Activated CD4-positive, CD25-positive, alpha-beta regulatory T cell treated with anti-CD3 and anti-CD28 coated beads, Interleukin-2, amount 50 U/mL, for 24 hours (primary cell): ENCODE results near the gene RFTN1.

Experiments
- ATAC-seq, 2 donors: fragments of 150-1000 bp; cut with Tn5 transposase; one replicate each; pipeline ENCODE4 v1.10.0; 2021; ENCODE audit warnings: mild to moderate bottlenecking in 1 of 2, moderate library complexity in 1 of 2

RFTN1 gene

DNA sequence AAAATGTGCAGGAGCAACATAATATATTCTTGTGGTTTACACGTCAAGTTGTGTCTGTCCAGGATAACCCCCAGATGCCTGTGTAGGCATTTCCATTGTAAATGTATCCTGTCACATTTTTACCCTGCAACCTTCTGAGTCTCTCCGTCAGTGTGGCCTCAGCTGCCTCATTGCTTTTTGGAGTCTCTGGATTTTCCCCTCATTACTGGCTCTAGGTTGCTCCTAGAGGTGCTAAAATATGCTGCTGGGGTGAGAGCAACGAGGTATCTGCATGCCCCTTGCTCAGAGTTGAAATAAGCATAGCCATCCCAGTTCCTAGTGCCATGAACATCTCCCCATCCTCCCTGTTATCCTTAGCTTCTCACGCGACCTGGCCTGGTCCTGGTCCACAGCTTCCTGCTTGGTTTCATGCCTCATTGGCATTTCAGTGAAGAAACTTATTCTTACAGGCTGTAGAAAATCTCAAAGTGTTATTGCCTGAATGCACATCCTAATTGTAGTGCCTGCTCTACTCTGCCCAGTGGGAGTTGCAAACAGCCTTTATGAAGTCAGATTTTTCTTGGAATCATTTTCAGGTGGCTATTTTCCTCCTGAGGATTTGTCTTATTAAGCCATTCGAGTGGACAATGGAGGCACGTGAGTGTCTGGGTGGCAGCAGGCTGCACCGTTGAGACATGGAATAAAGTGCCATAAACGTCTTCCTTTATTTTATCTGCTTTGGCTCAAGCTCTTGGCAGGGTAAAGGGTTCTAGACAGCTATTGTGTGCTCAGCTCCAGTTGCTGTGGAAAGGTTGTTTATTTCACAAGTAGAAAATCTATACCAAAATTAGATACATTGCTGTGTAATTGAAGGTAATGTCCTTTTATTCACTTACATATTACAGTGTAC lies 215.3 kb downstream of the RFTN1 start:
- no peak for ATAC-seq

DNA sequence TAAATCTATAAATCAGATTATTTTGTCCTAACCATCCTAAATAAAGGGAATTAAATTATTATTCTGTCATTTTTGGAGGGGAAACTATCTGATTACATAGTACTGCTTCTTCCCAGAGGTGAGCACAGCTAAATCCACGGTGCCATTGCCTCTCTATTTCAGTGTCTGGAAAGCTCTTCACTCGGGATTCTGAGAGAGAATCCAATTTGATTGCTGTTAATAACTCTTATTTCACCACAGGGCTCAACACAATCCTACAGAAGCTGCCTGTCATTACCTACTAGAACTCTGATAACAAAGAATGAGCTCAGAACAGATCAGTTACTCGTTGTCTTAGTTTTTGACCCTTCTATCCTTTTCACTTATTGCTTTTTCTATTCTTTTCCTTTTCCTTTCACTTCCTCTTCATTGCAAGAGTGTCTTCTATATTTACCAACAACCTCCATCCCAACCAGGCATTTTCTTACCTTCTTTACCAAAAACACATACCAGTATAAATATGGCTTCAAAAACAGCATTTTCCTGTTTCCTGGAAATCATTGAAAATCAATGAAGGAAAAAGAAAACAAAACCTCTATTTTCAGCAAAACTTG lies 218.1 kb downstream of the RFTN1 start:
- ATAC-seq, result peak; percentile 15 to 27

DNA sequence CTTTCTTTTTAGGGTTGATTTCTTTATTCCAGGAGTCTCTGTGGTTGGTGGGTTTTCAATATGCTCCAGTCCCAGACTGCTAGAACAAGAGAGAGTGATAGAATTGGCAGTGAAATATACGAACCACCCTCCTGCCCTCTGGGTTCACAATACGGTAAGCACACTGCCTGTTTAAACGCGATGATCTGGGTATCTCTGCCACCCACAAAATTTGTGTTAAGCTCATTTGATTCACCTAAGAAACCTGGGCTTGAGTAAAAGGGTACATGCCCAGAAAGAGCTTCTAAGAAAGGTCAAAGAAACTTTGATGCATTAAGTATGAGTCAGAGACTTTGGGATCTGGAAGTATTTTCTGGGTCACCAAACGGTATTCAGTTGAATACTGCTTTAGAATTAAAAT lies 218.7 kb downstream of the RFTN1 start:
- ATAC-seq, result peak; percentile 19 to 49

DNA sequence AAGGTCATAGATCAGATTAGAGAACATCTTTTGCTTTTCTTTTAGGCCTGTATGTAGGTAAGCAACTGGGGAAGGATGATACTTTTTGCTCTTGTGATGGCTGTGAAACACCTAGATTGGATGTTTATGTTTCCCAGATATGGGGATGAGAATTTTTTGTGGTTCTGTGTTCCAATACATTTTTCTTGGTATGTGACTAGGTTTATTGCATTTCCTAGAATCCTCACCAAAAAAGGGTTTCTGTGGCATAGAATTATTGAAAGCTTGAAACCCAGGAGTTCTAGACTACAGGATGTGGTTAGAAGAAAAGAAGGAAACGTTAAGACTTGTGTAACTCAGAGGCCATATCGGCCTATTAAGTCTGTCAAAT lies 222.7 kb downstream of the RFTN1 start:
- ATAC-seq, result no peak

DNA sequence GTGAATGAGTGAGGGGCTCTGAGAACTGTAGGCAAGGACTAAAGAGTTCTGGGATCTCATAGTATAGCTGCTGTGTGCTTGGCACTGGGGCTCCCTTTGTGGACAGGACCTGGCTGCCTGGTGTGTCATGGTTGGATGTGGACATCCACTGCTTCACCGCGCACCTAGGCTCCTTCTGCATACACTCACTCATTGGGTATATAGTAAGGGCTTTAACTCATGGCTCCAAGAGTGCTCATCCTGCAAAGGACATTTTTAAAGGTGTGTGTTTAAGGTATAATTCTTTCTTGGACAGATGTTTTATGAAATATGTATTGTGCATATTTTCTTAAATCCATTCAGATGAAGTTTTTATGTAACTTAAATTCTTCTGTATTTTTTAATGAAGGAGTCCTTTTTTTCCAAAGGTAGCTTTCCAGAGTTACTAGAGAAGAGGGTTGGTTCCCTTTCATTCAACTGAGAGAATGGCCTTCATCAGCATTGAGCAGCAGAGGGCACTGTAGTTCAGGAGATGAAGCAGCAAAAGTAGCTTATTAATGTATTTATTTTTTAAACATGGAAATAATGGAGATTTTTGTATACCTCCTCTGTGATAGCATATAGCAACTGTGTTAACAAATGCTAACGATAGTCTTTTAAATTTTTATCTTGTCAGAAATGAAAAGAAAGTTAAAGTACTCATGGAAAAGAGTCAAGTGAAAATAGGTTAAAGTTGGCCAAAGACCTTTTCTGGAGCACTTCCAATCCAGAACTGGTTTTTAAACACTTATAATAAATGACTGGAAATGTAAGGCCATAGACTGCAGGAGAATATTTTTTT lies 223.3 kb downstream of the RFTN1 start:
- no peak for ATAC-seq

DNA sequence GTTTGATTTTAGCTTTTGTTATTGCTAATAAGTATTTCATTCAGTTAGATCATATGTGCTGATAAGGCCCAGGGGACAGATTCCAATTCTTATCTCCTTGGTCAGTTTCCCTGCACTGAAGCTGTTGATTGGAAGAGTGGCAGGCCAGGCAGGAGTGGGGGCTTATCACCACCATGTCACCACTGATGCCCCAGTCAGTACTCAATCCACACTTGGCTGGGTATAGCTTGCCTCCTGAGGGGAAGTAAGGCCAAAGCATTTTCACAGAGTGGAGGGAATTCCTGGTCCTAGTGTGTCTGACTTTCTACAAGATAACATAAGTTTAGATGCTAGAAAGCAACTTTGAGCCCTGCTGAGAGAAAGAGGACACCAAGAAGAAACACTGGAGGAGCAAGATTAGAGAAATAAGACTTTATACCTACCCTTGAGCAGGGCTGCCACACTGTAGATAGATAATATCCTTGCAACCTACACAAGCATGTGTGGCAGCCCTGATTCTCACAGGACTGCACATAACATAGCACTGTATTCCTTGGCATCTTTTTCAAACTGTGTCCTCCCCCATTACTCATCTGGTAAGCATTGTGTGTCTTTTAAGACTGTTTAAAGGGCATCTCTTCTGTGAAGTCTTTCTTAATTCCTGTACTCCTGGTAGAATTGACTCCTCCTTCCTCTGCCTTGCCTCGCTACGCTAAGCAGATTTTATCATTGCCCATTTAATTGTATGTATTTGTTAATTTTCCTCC lies 224.2 kb downstream of the RFTN1 start:
- no peak for ATAC-seq

DNA sequence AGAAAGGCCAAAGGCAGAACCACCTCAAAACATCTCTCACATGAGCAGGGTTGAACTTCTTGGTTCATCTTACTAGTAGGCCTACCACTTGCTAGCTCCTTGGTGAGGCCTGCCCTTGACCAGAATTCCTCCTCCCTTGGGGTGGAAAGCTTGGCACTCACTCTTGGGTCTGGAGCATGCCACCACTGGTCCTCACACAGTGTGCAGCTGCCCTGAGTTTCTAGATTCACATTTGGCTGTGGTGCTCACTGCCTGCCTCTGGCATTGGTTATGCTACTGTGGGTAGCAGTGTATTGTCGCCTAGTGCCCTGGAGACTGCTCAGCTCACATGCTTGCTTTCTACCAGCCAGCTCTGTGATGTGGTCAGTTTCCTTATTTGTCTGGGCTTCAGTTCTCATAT lies 224.8 kb downstream of the RFTN1 start:
- no peak for ATAC-seq

DNA sequence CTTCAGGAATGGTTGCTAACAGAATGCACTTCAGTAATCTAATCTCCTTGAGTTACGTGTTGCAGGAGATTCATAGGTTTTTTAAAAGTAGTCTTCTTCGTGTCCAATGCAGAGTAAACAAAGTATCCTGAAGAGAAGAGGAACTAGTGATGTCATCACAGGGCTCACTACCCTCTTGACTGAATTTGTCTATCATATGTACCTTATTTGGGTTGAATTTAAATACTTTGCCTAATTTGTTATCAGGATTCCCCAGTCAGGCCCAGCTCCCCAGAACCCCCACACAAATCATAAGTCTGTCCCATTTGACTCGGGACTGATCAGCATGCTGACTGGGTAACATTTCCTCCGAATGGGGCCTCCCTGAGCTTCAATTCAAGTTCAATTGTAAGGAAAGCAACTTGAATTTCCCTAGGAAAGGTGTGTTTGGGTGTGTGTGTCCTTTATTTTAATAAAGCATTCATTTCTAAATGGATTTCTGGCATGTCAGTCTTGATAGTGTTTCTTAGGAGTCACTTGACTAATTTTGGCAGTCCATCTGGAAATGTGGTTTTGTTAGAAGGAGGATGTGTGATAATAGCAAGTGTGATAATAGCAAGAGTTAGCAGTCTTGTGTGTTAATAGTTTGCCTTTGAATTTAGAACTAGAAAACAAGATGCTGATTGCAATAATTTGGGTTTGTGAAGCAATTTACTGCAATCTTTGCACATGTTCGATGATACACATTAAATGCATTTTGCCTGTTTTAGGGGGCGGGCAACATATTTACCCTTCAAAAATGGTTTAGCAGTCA lies 226.6 kb downstream of the RFTN1 start:
- no peak for ATAC-seq

DNA sequence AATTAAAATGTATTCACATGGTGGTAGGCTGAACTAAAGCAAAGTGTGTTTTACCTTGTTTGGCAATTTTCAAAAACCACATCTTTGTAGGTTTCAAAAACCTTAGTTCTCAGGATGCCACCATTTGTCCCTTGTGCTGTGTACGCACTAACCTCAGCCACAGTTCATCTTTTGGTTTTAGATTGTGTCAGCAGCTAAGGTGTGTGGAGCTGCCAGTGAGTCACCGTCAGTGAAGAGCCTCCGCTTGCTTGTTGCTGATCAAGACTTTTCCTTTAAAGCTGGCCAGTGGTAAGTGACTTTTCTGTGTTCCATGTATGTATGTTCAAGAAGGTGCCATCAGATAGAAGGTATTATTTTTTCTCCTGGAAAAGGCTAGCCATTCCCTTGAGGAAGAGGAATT lies 227.3 kb downstream of the RFTN1 start:
- ATAC-seq, result peak; percentile 96 to 97

DNA sequence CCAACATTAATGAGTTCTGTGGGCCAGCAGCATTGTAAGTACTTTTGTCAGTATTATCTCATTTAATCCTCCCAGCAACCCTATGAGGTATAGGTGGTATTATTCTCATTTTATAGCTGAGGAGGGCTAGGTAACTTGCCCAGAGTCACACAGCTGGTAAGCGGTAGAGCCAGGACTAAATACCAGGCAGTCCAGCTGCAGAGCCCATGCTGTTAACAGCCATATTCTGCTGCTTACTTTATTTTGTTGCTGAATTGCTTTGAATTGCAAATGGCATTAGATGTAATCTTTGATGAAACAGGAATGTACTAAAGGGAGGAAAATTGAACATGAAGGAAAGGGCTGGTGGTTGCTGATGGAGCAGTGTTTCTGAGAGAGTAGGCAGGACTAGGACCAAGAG lies 228.9 kb downstream of the RFTN1 start:
- no peak for ATAC-seq

DNA sequence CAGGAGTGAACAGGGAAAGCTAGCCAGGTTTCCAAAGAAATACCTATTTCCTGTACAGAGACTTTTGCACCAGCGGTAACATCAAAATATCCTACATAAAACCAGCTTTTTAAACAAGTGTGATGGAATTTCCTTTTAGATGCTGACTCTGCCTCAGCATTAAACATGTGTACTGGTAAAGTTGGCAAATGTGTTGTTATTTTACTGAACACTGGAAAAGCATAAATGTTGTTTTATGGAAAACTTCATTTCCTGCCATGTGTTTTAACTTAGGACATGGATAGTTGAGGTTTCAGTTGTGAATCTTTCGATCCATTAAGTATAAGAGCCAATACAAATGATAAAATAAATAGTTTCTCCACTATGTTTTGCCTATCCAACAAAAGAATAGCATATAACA lies 232.8 kb downstream of the RFTN1 start:
- ATAC-seq, result no peak

DNA sequence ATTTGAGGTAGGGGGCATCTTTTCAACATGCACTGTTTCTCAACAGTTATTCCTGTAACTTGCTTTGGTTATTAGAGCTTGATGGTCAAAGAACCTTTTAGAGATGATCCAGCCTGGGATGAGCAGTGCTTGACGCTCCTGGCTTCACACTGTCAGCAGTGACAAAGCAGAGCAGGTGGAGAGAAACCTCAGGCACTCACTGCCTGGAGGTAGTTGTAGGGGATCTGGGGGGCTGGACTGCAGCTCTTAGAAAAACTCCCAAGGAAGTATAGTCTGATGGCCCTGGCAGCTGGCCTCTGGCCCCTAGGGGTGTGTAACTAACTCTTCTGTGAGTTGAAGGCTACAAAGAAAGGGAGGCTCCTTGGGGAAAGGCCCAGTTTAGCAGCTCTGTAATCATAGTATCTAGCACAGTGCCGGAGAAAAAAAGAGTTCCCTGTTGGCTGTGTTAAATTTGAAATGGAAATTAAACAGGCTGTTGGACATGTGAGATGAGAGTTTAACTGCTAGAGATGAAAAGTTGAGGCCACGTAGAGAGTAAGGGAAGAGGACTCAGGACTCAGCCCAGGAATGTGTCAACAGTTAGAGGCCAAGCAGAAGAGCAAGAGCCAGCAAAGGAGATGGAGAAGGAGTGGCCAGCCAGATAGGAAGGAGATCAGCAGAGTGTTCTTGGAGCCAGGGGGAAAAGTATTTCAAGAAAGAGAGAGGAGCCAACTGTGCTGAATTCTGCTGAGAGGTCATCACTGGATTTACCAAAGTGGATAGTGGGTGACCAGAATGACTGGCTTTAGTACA lies 234.3 kb downstream of the RFTN1 start:
- ATAC-seq, result no peak

DNA sequence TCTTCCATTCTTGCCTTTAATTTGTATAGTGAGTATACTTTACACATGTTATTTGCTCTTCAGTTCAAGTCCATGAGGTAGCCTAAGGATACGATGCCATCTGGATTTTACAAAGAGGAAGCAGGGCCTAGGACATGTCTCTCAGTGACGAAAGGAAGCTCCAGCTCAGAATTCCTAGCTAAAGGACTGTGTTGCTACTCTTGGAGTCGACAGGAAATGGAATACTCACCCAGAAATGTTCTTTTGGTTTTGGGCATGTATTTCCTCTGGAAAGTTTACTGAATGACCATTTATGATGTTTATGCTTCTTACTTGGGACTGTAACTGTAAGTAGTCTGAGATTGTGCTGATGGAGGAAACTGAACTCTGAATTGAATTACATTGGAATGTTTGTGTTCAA lies 236.0 kb downstream of the RFTN1 start:
- ATAC-seq, result no peak

DNA sequence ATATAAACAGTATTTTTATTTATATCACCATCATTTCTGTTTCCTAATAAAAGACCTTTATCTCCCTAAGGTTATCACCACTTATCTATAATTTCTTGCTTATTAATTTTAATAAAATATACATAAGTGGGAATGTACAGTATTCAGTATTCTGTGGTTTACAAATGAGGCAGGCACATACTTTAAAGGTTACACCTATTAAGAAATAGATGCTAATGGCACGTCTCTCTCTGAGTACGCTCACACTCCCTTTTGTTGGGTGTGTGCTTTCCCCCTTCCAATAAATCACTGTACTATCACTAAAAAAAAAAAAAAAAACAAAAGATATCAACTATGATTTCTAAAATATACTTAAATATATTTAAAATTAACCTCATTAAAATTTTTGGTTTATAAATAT lies 239.6 kb downstream of the RFTN1 start:
- ATAC-seq, result no peak

DNA sequence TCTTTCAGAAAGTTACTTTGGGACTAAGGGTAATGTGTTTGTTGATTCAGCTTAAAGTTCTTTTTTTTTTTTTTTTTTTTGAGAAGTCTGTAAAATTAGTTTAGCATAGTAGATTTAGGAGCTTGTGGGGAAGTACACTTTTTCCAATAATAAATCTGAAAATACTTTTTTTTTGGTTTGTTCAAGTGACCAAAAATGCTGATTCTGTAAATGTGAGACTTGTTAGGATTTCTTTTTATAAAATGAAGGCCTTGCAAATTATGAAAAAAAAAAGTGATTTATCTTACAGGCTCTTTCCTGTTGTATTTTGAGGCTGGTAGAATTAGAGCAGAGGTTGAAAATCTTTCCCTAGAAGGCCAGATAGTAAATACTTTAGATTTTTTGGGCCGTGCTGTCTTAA lies 240.9 kb downstream of the RFTN1 start:
- ATAC-seq, result no peak

DNA sequence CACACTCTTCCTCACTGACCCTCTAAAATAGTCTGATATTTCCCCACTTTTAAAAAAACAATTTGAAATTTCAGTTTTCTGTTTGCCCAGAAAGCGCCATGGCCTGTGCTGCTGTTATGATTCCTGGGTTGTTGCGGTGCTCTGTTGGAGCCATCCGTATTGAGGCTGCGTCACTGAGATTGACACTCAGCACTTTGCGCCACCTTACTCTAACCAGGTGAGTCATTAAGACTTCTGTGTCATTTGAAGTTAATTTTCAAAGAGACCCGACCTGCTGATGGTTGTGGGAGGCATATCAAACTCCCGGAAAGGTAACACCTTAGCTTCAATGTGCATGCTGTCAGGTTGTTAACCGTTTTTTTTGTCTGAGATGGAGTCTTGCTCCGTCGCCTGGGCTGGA lies 242.6 kb downstream of the RFTN1 start:
- ATAC-seq, result no peak

DNA sequence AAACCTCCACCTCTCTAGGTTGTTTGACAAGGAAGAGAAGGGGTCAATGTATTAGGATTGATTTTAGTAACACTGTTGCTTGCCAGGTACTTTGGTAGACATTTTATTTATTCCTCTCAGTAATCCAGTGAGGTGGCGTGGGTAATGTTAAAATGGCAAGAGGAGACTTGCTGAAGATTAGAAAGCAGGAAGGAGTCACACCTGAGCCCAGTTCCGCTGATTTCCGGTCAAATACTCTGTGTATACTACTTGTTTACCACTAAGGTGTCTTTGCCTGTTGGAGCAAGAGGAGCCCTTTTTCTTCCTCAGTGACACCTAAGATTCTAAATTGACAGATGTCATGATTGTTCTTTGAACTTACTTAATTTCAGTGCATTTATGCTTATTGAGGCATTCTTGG lies 246.8 kb downstream of the RFTN1 start:
- no peak for ATAC-seq
